Subcutaneous adipose tissue (tissue), 4 donors: ENCODE data around the gene DLD. TPM values are rescaled to one million over a fixed set of nuclear protein-coding genes. Genes with fewer than 3 reads are reported as not detected.

Experiments used
- total RNA-seq, 4 donors: library from RNA; depleted of rRNA; stranded (reverse); fragments of >200 nt; gene quantifications; one replicate each; pipeline ENCODE4 v1.1.0, GENCODE V29; 2016
- TF ChIP-seq, protein P1 (sequence below): fragments of 450-650 bp; IDR thresholded peaks from one replicate; pipeline ENCODE4 v1.5.1; 2016; ENCODE audit warnings: low read depth, mild to moderate bottlenecking, control low read depth, antibody characterized with exemption, moderate library complexity

The DLD gene
- total RNA-seq, 4 donors from 2014 or later = 74.0 to 116 (median 100.0) TPM

DNA sequence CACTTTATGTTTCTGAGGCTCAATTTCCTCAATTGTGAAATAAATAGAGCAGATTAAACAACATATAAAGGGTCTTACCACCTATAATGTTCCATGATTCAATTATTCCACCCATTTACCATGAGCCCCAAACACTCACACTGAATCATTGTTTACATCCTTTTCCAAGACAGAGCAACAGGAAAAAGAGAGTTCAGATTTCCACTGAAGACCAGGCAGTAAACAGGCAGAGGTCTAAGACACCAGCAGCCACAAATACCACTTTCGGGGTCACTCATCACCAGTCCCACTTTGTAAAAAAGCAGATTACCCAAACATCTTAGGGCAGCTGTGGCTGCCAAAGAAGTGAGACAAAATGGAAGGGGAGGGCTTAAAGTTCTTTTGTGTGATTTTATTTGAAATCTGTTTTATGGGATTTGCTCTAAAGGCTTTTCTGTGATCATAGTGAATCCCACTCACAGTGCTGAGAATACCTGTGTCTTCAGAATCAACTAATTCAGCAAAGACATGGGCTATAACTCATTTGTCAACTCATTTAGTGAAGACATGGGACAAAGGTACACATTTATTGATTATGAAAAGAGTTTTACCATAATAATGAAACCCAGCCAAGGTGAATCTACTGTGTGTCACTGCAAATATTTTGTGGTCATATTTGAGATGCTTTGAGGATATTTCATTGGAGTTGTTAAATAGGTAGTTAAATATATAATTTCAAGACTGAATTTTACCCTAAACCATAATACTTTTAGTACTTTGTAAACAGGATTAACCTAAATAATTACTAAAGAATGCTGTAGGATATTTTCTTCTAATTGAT, 24.8 kb upstream of the DLD start:
- TF ChIP-seq, protein P1, sequence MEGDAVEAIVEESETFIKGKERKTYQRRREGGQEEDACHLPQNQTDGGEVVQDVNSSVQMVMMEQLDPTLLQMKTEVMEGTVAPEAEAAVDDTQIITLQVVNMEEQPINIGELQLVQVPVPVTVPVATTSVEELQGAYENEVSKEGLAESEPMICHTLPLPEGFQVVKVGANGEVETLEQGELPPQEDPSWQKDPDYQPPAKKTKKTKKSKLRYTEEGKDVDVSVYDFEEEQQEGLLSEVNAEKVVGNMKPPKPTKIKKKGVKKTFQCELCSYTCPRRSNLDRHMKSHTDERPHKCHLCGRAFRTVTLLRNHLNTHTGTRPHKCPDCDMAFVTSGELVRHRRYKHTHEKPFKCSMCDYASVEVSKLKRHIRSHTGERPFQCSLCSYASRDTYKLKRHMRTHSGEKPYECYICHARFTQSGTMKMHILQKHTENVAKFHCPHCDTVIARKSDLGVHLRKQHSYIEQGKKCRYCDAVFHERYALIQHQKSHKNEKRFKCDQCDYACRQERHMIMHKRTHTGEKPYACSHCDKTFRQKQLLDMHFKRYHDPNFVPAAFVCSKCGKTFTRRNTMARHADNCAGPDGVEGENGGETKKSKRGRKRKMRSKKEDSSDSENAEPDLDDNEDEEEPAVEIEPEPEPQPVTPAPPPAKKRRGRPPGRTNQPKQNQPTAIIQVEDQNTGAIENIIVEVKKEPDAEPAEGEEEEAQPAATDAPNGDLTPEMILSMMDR = no peak

DNA sequence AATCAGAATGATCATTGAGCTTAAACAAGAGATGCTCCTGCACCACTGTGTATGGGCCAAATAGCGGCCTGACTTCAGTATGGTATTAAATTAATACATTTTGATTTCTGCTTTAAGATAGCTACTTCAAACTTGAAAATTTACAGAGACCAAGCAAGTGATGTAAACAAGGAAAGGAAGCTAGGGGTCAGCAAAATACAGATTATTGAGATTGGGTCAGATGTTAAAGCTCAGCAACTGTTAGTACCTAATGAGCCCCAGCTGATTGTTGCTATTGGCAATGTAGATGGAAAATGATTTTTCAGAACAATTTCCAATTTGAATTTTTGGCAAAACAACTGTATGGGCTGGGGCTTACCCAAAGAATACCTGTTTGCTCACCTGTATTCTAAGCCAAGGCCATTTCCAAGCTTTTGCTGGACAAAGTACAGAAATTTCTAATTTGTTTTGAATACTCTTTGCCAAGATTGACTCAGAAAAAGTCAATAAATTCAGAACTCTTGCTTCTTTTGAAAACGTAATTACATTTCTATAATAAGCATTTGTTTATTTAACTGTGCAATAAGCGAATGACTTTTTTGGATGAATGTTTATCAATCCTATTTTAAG, 23.0 kb upstream of the DLD start:
- TF ChIP-seq, protein P1 = no peak

DNA sequence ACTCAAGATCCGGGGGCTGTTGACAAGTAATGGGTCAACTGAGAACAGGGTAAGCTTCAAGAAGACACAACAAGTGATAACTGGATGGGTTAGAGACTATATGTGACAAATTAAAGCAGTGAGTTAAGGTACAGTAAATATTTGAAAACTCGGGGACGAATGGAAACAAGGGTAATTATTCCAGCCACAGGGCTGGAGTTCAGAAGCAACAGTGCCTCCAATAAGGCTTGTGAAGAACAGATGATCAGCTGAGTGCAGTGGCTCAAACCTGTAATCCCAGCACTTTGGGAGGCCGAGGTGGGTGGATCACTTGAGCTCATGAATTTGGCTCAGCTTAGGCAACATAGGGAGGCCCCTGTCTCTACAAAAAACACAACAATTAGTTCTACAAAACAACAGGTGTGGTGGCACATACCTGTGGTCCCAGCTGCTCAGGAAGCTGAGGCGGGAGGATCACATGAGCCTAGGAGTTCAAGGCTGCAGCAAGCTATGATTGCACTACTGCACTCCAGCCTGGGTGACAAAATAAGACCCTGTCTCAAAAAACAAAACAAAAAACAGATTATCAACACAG, 20.5 kb upstream of the DLD start:
- TF ChIP-seq, protein P1 = no peak

DNA sequence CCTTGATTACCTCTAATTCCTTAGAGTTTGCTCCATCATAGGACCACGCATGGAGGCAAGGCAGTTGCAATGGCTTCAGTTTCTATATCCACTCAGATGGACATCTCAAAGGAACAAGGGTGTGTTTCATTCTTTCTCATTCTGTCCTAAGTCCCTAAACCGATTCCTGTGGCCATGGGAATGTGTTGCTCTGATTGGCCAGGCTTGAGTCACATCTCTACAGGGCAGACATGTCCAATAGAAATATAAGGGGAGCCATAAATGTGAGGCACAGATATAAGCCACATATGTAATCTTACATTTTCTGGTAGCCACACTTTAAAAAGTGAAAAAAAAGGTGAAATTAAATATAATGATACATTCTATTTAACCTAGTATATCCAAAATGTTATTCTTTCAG, 16.9 kb upstream of the DLD start:
- TF ChIP-seq, protein P1 = no peak

DNA sequence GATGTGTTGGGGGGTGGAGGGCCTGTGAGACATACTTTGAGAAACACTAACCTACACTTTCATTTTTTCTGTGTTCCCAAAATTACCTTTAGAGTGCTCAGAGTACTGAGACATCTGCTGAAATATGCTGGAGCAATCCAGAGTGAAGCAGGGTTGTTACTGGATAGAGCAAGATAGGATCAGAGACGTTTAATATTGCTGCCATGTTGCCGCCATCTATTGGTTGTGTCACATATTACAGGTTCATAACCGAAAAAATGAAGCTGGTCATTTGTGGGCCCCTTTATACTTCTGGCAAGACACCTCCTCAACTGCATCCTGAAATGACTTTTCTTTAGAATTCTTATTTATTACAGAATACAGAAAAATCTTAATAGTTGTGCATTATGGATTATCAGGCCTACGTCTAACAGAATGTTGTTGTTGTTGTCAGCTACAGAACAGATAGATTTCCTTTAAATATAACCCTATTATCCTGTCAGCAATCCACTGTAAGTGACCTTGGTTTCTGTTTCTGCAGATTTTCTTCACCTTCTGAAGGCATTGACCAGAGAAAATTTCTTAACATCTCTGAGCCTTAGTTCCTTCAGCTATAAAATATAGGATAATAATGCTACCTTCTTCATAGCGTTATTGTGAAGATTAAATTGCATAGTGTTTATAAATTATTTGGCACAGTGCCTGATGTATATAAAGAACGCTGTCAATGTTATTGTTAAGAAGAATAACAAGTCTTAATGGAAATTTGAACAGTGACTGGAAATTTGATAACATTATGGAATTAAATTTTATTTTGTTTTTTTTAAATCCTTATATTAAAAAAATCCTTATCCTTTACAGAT, 16.2 kb upstream of the DLD start:
- TF ChIP-seq, protein P1 = no peak

DNA sequence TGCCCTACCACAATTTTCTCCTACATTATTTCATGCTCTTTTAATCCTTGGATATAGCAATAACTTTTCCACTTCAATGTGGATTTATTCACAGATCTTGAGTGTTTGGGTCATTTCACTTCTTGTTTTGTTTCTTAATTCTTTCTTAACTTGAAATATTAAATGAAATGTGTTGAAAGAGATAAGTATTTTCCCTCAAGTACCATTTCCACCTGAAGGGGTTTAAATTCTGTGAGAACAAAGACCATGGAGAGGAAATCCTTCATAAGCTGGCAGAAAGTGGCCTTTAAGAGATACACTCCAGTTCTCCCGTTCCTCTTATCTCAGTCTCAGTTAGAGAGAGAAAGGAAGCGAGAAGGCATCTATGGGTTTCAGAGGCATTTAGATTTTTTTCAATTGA, 14.1 kb upstream of the DLD start:
- TF ChIP-seq, protein P1 = no peak
